Heart left ventricle (tissue), 16 donors: ENCODE measurements around the gene USP22. TPM values are rescaled to one million over a fixed set of nuclear protein-coding genes. Genes with fewer than 3 reads are reported as not detected.

Experiments used
- ATAC-seq, 4 donors: fragments of 200-7000 bp; cut with Tn5 transposase; one replicate each; pipeline ENCODE4 v1.9.1; 2020 to 2022; ENCODE audit warnings: moderate library complexity in 4 of 4, mild to moderate bottlenecking in 3 of 4, moderate number of reproducible peaks in 1 of 4
- DNase-seq, 5 donors: peaks; one replicate each; pipeline ENCODE4 v3.0.0-alpha.2; 2020
- H3K27ac ChIP-seq, 12 donors: fragments of 200-600 bp; sonication (generic) in 4 of 12; one replicate each; pipeline versions ENCODE4 v1.5.0 to v1.8.0; 2016 to 2022; ENCODE audit warnings: mild to moderate bottlenecking in 2 of 12
- H3K27me3 ChIP-seq, 9 donors: fragments of 200-600 bp; sonication (generic) in 2 of 9; one replicate each; pipeline versions ENCODE4 v1.5.1 to v1.8.0; 2016 to 2022; ENCODE audit warnings: mild to moderate bottlenecking in 3 of 9
- H3K36me3 ChIP-seq, 9 donors: fragments of 200-600 bp; sonication (generic) in 2 of 9; one replicate each; pipeline versions ENCODE4 v1.5.0 to v1.8.0; 2018 to 2022; ENCODE audit warnings: mild to moderate bottlenecking in 2 of 9
- H3K4me1 ChIP-seq, 12 donors: fragments of 200-600 bp; sonication (generic) in 4 of 12; one replicate each; pipeline versions ENCODE4 v1.5.0 to v1.8.0; 2016 to 2022; ENCODE audit warnings: mild to moderate bottlenecking in 3 of 12
- H3K4me3 ChIP-seq, 12 donors: fragments of 200-600 bp; sonication (generic) in 4 of 12; one replicate each; pipeline versions ENCODE4 v1.5.0 to v1.8.0; 2017 to 2022; ENCODE audit warnings: mild to moderate bottlenecking in 9 of 12, moderate library complexity in 4 of 12
- H3K9me3 ChIP-seq, 12 donors: fragments of 200-600 bp; sonication (generic) in 4 of 12; one replicate each; pipeline versions ENCODE4 v1.5.0 to v1.8.0; 2016 to 2022; ENCODE audit warnings: mild to moderate bottlenecking in 1 of 12
- POLR2A ChIP-seq, 2 donors: fragments of 450-650 bp; IDR thresholded peaks; one replicate each; pipeline ENCODE4 v1.6.1; 2017; ENCODE audit warnings: antibody characterized with exemption in 2 of 2, mild to moderate bottlenecking in 2 of 2, moderate library complexity in 2 of 2
- WGBS, 4 donors: extraction: QIAGEN DNeasy Blood & Tissue Kit in 2 of 4; methylation state at CpG; one replicate each; pipeline versions ENCODE4 v1.1.5 to v1.1.7; 2013 to 2018; 5-methylcytosine and 5-hydroxymethylcytosine counted together
- intact Hi-C, 10 donors: fragments of 100-400 bp; cut with DNase I; formaldehyde crosslinking; loops; one replicate each; pipeline versions ENCODE4 v1.11.1 to v1.14.2; 2022
- polyA plus RNA-seq, 2 donors: library from polyadenylated mRNA; stranded (reverse); fragments of 200-250 nt; gene quantifications; one replicate each; pipeline ENCODE4 v1.2.3, GENCODE V29; 2013
- total RNA-seq, 9 donors: library from RNA; depleted of rRNA in 2 of 9; stranded (reverse); fragments of >200 nt in 2 of 9; fragmentation: NEBNext Ultra II Directional in 3 of 9; extraction: Animal tissue kit (Norgen Biotek cat#: 25700) in 3 of 9; gene quantifications; one replicate each; pipeline versions ENCODE4 v1.1.0 to v1.2.4, GENCODE V29; 2016 to 2023
- TF ChIP-seq, protein P1 (sequence below), 12 donors: fragments of 200-600 bp; sonication (generic) in 4 of 12; IDR thresholded peaks; one replicate each; pipeline versions ENCODE4 v1.5.0 to v1.8.0; 2018 to 2022; ENCODE audit warnings: antibody characterized with exemption in 12 of 12, mild to moderate bottlenecking in 5 of 12
- donor health status: ischemic (EF 13 %, LVEDD 7.1; RV severe dilation, severe dysfunction).
- donor health status: healthy with polysubstance abuse.
- donor health status: DM: no; HTN: yes; CAD: no.
- donor health status: DM: no; HTN: no; CAD: no.
- donor health status: ischemic (EF 25% LVEDD 6.9; RV normal size, moderate dysfunction).
- donor health status: ischemic (EF 25% LVEDD 5.7; RV mildly dilated, moderate dysfunction).
- donor health status: healthy.
- donor health status: DM: yes; HTN: yes; CAD: no.
- donor health status: ischemic (EF 35%, LVEDD 5.7; RV mildly dilated, moderate dysfunction).
- donor health status: nonischemic (EF 11% LVEDD 7.7; RV severe dilation, severe dysfunction).
- donor health status: DM: yes; HTN: yes; CAD: no.
- donor health status: PGD.
- donor health status: ischemic (EF 29% LVEDD 5.4; RV normal size, mild dysfunction).
- donor health status: nonischemic (EF 23%, LVEDD 6.1; RV moderate dilation, normal function).

USP22 gene
- total and polyA plus RNA-seq, 11 donors = 33.7 to 207 (median 169) TPM

DNA sequence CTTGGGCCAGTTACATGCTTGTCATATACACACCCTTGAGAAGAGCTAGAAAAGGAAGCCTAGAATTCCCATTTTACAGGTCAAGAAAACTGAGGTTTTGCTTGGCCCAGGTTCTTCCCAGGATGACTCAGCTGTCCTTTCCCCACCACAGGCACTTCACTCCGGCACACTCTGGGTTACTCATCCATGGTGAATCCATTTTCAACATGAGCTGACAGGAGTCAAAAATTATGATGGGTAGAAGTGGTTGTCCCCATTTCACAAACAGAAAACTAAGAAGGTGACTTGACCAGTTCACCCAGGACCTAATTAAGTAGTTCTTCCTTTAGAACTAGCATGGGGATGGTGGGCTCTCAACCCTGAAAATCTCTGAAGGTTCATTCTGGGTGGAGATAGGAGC is 67.2 kb downstream of the USP22 start:
- H3K27ac ChIP-seq = no peak overlapping the region
- H3K4me3 ChIP-seq = no peak overlapping the region
- H3K36me3 ChIP-seq = no peaks in the 10 kb centered on the region
- H3K9me3 ChIP-seq = no peaks in the 10 kb centered on the region
- DNase-seq = no peak
- 79 to 94% (median 89%) methylated on average over 1 of the region's 1 CpG for WGBS, 4 donors
- peaks cover 0 to 12% (median 0%) of the 10 kb centered on the region in 9 donors for H3K27me3 ChIP-seq
- intact Hi-C loops = no loop called here
- H3K4me1 ChIP-seq = peaks cover 0 to 13% (median 0%) of the 10 kb centered on the region in 12 donors
- ATAC-seq = no peak
- TF ChIP-seq, protein P1, sequence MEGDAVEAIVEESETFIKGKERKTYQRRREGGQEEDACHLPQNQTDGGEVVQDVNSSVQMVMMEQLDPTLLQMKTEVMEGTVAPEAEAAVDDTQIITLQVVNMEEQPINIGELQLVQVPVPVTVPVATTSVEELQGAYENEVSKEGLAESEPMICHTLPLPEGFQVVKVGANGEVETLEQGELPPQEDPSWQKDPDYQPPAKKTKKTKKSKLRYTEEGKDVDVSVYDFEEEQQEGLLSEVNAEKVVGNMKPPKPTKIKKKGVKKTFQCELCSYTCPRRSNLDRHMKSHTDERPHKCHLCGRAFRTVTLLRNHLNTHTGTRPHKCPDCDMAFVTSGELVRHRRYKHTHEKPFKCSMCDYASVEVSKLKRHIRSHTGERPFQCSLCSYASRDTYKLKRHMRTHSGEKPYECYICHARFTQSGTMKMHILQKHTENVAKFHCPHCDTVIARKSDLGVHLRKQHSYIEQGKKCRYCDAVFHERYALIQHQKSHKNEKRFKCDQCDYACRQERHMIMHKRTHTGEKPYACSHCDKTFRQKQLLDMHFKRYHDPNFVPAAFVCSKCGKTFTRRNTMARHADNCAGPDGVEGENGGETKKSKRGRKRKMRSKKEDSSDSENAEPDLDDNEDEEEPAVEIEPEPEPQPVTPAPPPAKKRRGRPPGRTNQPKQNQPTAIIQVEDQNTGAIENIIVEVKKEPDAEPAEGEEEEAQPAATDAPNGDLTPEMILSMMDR (IDR thresholded peaks at IDR 0.05) = no peak
- no peak for TF ChIP-seq POLR2A (IDR thresholded peaks at IDR 0.05)

DNA sequence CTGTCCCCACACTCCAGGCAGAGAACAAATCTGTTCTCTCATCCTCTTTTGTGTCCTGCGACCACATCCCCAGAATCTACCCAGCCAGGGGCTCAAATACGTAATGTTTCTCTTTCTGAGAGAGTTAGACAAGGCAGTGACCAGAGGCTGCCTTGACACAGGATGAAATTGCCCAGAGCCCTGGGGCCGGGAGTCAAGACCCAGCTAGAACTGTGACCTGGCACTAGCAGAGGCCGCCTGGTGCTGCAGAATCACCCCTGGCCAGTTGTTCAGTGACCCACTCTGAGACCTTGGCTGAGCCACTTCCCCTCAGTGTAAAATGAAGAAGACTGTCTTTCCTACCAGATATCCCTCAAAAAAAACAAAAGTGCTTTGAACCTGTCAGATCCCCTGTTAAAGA is 72.5 kb downstream of the USP22 start:
- no peaks in the 10 kb centered on the region for H3K36me3 ChIP-seq
- H3K4me1 ChIP-seq = peaks cover 0 to 11% (median 0%) of the 10 kb centered on the region in 12 donors
- no peaks in the 10 kb centered on the region for H3K27me3 ChIP-seq
- H3K27ac ChIP-seq = no peak overlapping the region
- intact Hi-C loops = no loop called here
- WGBS, 4 donors = 65 to 83% (median 73%) methylated on average over 4 of the region's 4 CpGs
- TF ChIP-seq, protein P1 (IDR thresholded peaks at IDR 0.05) = no peak
- no peak for TF ChIP-seq POLR2A (IDR thresholded peaks at IDR 0.05)
- H3K4me3 ChIP-seq = no peak overlapping the region
- DNase-seq = no peak
- H3K9me3 ChIP-seq = no peaks in the 10 kb centered on the region
- peak in 1 of 4 donors; percentile 34 for ATAC-seq

DNA sequence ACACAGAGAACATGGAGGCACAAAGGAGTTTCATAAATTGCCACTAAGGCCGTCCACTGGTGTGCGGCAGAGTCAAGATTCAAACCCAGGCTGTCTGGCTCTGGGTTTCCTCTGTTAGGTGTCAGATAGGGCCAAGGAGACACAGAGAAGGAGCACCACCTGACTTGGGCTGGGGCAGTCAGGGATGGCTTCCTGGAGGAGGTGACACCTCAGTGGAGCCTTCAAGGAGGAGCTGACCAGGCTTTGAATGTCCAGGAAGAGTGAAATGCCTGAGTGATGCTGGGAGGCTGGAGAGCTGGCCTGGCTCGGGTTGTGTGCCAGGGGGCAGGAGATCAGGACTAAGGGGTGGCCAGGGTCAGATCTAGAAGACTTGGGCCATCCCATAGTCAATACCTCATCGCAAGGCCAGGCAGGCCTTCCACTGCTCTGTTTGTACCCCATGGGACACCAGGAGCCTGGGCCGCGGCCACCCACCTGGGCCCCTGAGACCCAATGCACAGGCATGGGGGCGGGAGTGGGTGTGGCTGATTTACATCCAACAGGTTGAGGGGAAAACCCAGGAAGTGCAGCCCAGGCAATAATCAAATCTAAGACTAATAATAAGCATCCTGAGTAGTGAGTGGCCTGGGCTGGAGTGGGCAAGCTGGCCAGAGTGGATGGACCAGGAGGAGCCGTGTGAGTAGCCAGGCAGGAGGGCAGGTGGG is 73.7 kb downstream of the USP22 start:
- TF ChIP-seq POLR2A (IDR thresholded peaks at IDR 0.05) = no peak
- TF ChIP-seq, protein P1 (IDR thresholded peaks at IDR 0.05) = no peak
- ATAC-seq (no peak), DNase-seq (no peak)
- Histone ChIP-seq H3K27ac (no peak overlapping the region), H3K4me1 (peaks cover 0 to 11% (median 0%) of the 10 kb centered on the region in 12 donors), H3K9me3 (no peaks in the 10 kb centered on the region), H3K36me3 (no peaks in the 10 kb centered on the region), H3K27me3 (no peaks in the 10 kb centered on the region), H3K4me3 (no peak overlapping the region)
- 91 to 95% (median 92%) methylated on average over 8 of the region's 8 CpGs for WGBS, 4 donors
- intact Hi-C loops = no loop called here

DNA sequence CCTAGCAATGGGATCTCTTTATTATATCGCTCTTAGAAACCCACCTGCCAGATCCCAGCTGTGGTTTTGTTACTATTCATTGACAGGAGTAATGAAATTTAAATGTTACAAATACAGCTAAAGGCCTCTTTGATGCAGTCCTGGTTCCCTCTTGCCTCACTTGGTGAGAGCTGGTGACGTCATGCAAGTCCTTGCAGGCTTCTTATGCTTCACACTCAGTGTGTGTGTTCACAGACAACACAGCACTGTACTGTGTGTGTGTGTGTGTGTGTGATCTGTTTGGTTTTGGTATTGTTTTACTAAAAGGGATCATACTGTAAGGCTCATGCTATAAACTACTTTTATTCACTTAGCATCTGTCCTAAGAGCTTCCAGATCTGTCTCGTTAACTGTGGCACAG is 75.0 kb downstream of the USP22 start:
- no peak overlapping the region for H3K4me3 ChIP-seq
- WGBS, 4 donors = 86 to 89% (median 87%) methylated on average over 3 of the region's 3 CpGs
- H3K36me3 ChIP-seq = no peaks in the 10 kb centered on the region
- DNase-seq = no peak
- H3K4me1 ChIP-seq = peaks cover 0 to 11% (median 0%) of the 10 kb centered on the region in 12 donors
- no peaks in the 10 kb centered on the region for H3K27me3 ChIP-seq
- TF ChIP-seq, protein P1 (IDR thresholded peaks at IDR 0.05) = no peak
- no peak for TF ChIP-seq POLR2A (IDR thresholded peaks at IDR 0.05)
- H3K9me3 ChIP-seq = no peaks in the 10 kb centered on the region
- no peak overlapping the region for H3K27ac ChIP-seq
- intact Hi-C loops = no loop called here
- ATAC-seq = no peak
